Neural cell (in vitro differentiated cells): ENCODE measurements around the gene EFEMP1. TPM values are rescaled to one million over a fixed set of nuclear protein-coding genes. Genes with fewer than 3 reads are reported as not detected.

Source experiments
- H2AFZ ChIP-seq: fragments of 200-600, 300-800 bp; sonication (generic), shearing (Covaris generic); 2 replicates; pipeline ENCODE4 v1.6.0; 2014; ENCODE audit warnings: low read depth, mild to moderate bottlenecking, antibody characterized with exemption, low read length, moderate library complexity
- H3F3A ChIP-seq: fragments of 200-600 bp; shearing (Covaris generic); 2 replicates; pipeline ENCODE4 v1.6.1; 2016; ENCODE audit warnings: mild to moderate bottlenecking, moderate library complexity, mixed read lengths, antibody characterized with exemption, low read length; ENCODE audit not compliant: insufficient read depth, poor library complexity, severe bottlenecking
- H3K27ac ChIP-seq: fragments of 200-600, 300-800 bp; sonication (generic), shearing (Covaris generic); 2 replicates; pipeline ENCODE4 v1.5.1; 2014; ENCODE audit warnings: mild to moderate bottlenecking, low read length, moderate library complexity
- H3K27me3 ChIP-seq: fragments of 300-800, 200-600 bp; sonication (generic), shearing (Covaris generic); 2 replicates; pipeline ENCODE4 v1.6.0; 2014; ENCODE audit warnings: mild to moderate bottlenecking, low read depth, low read length, moderate library complexity; ENCODE audit not compliant: insufficient read depth
- H3K36me3 ChIP-seq: fragments of 300-800, 200-600 bp; sonication (generic), shearing (Covaris generic); 2 replicates; pipeline ENCODE4 v1.5.1; 2014; ENCODE audit warnings: mild to moderate bottlenecking, antibody characterized with exemption, low read length, moderate library complexity; ENCODE audit not compliant: insufficient read depth
- H3K4me2 ChIP-seq: fragments of 300-800, 200-600 bp; sonication (generic), shearing (Covaris generic); 2 replicates; pipeline ENCODE4 v1.6.0; 2014; ENCODE audit warnings: mild to moderate bottlenecking, low read length
- H3K4me3 ChIP-seq: fragments of 300-800, 200-600 bp; sonication (generic), shearing (Covaris generic); 2 replicates; pipeline ENCODE4 v1.5.1; 2014; ENCODE audit warnings: mild to moderate bottlenecking, low read length, moderate library complexity
- H3K79me2 ChIP-seq: fragments of 200-600 bp; shearing (Covaris generic); replicated peaks from 2 replicates; pipeline ENCODE4 v1.6.0; 2014; ENCODE audit warnings: mild to moderate bottlenecking, low read length, moderate library complexity; ENCODE audit not compliant: insufficient read depth
- H3K9ac ChIP-seq: fragments of 300-800, 200-600 bp; sonication (generic), shearing (Covaris generic); 2 replicates; pipeline ENCODE4 v1.6.1; 2016; ENCODE audit warnings: mild to moderate bottlenecking, low read length, mixed read lengths
- H3K9me2 ChIP-seq: fragments of 200-600 bp; shearing (Covaris generic); 2 replicates; pipeline ENCODE4 v1.6.1; 2016; ENCODE audit warnings: mild to moderate bottlenecking, low read length, mixed read lengths; ENCODE audit not compliant: insufficient read depth
- H3K9me3 ChIP-seq: fragments of 200-600, 300-800 bp; sonication (generic), shearing (Covaris generic); 2 replicates; pipeline ENCODE4 v1.6.1; 2016; ENCODE audit warnings: mild to moderate bottlenecking, mixed run types, low read length, moderate library complexity, mixed read lengths
- H4K20me1 ChIP-seq: fragments of 200-600 bp; shearing (Covaris generic); 2 replicates; pipeline ENCODE4 v1.6.1; 2016; ENCODE audit warnings: mild to moderate bottlenecking, mixed run types; ENCODE audit not compliant: insufficient read depth
- EP300 ChIP-seq: fragments of 450-650 bp; conservative IDR thresholded peaks from 2 replicates; pipeline ENCODE4 v1.6.1; 2014; ENCODE audit warnings: antibody characterized with exemption, mild to moderate bottlenecking, moderate library complexity; ENCODE audit not compliant: poor library complexity, severe bottlenecking
- EZH2 ChIP-seq: fragments of 200-600, 300-800 bp; shearing (Covaris generic), sonication (generic); IDR thresholded peaks from 2 replicates; pipeline ENCODE4 v1.6.1; 2014; ENCODE audit warnings: antibody characterized with exemption, low read length, borderline replicate concordance, mild to moderate bottlenecking; ENCODE audit not compliant: insufficient read depth, poor library complexity, severe bottlenecking
- MXI1 ChIP-seq: fragments of 450-650 bp; conservative IDR thresholded peaks from 2 replicates; pipeline ENCODE4 v1.6.1; 2014; ENCODE audit warnings: antibody characterized with exemption, mild to moderate bottlenecking; ENCODE audit not compliant: poor library complexity, severe bottlenecking
- POLR2AphosphoS5 ChIP-seq: IDR thresholded peaks from 2 replicates; pipeline ENCODE4 v1.6.1; 2012
- RAD21 ChIP-seq: fragments of 450-650 bp; conservative IDR thresholded peaks from 2 replicates; pipeline ENCODE4 v1.6.1; 2014; ENCODE audit warnings: antibody characterized with exemption, mild to moderate bottlenecking, moderate library complexity
- REST ChIP-seq: IDR thresholded peaks from 2 replicates; pipeline ENCODE4 v1.6.1; 2012; ENCODE audit warnings: borderline replicate concordance
- SMC3 ChIP-seq: fragments of 450-650 bp; conservative IDR thresholded peaks from 2 replicates; pipeline ENCODE4 v1.6.1; 2014; ENCODE audit warnings: antibody characterized with exemption, mild to moderate bottlenecking, moderate library complexity; ENCODE audit not compliant: poor library complexity
- TAF1 ChIP-seq: IDR thresholded peaks from 2 replicates; pipeline ENCODE4 v1.6.1; 2012; ENCODE audit warnings: low read depth
- polyA plus RNA-seq: library from polyadenylated mRNA; depleted of rRNA; stranded (reverse); fragments of >200 nt; gene quantifications from 2 replicates; pipeline ENCODE4 v1.2.3, GENCODE V29; 2014
- TF ChIP-seq, protein P1 (sequence below): fragments of 450-650 bp; IDR thresholded peaks from 2 replicates; pipeline ENCODE4 v1.5.1; 2014; ENCODE audit warnings: antibody characterized with exemption, mild to moderate bottlenecking, moderate library complexity; ENCODE audit not compliant: poor library complexity, severe bottlenecking

Gene EFEMP1
- polyA plus RNA-seq, 1 donor from 2014 or later = 2.7 TPM

- Histone ChIP-seq H3K27me3 (no peaks in the 10 kb centered on the region), H3K9ac (no peak overlapping the region), H3F3A (no peaks in the 10 kb centered on the region), H3K4me2 (no peak overlapping the region), H3K27ac (no peak overlapping the region), H3K9me3 (no peaks in the 10 kb centered on the region), H3K79me2 (no peaks in the 10 kb centered on the region), H2AFZ (no peak overlapping the region), H3K4me3 (no peak overlapping the region), H4K20me1 (no peaks in the 10 kb centered on the region), H3K9me2 (no peaks in the 10 kb centered on the region), H3K36me3 (no peaks in the 10 kb centered on the region)
- no peak for TF ChIP-seq REST
Measured at GRCh38 chr2:55879976-55880375, 43.6 kb downstream of the EFEMP1 start.

- H3K79me2 ChIP-seq = no peaks in the 10 kb centered on the region
- H2AFZ ChIP-seq = no peak overlapping the region
- TF ChIP-seq SMC3 = no peak
- TF ChIP-seq REST = no peak
- TF ChIP-seq MXI1 = no peak
- TF ChIP-seq POLR2AphosphoS5 = no peak
- TF ChIP-seq TAF1 = no peak
- no peak for TF ChIP-seq EP300
- TF ChIP-seq EZH2 = no peak
- TF ChIP-seq, protein P1, sequence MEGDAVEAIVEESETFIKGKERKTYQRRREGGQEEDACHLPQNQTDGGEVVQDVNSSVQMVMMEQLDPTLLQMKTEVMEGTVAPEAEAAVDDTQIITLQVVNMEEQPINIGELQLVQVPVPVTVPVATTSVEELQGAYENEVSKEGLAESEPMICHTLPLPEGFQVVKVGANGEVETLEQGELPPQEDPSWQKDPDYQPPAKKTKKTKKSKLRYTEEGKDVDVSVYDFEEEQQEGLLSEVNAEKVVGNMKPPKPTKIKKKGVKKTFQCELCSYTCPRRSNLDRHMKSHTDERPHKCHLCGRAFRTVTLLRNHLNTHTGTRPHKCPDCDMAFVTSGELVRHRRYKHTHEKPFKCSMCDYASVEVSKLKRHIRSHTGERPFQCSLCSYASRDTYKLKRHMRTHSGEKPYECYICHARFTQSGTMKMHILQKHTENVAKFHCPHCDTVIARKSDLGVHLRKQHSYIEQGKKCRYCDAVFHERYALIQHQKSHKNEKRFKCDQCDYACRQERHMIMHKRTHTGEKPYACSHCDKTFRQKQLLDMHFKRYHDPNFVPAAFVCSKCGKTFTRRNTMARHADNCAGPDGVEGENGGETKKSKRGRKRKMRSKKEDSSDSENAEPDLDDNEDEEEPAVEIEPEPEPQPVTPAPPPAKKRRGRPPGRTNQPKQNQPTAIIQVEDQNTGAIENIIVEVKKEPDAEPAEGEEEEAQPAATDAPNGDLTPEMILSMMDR = no peak
- no peak for TF ChIP-seq RAD21
- H3K9ac ChIP-seq = no peak overlapping the region
- no peaks in the 10 kb centered on the region for H3K9me2 ChIP-seq
- H3K27ac ChIP-seq = no peak overlapping the region
- no peaks in the 10 kb centered on the region for H3K27me3 ChIP-seq
- H3K36me3 ChIP-seq = no peaks in the 10 kb centered on the region
- no peaks in the 10 kb centered on the region for H3F3A ChIP-seq
- no peak overlapping the region for H3K4me3 ChIP-seq
- no peaks in the 10 kb centered on the region for H3K9me3 ChIP-seq
- H3K4me2 ChIP-seq = no peak overlapping the region
- no peaks in the 10 kb centered on the region for H4K20me1 ChIP-seq
Measured at GRCh38 chr2:55877087-55877436, 46.5 kb downstream of the EFEMP1 start.
